Kidney (tissue), 14 donors: ENCODE results near the gene HSBP1L1. TPM values are rescaled to one million over a fixed set of nuclear protein-coding genes. Genes with fewer than 3 reads are reported as not detected.

ENCODE experiments used
- DNase-seq, 5 donors: peaks; one replicate each; pipeline ENCODE4 v3.0.0-alpha.2; 2013 to 2020
- FAIRE-seq: peaks from 2 replicates; lab custom pipeline; 2012; peaks lifted over from hg19 to GRCh38; lab: Jason Lieb, UNC
- H3K27ac ChIP-seq, 2 donors: one replicate each; pipeline ENCODE4 v1.7.0; 2013; ENCODE audit warnings: low read depth in 2 of 2, low read length in 2 of 2, inconsistent platforms in 1 of 2
- H3K27me3 ChIP-seq: one replicate; pipeline ENCODE4 v1.7.1; 2013; ENCODE audit warnings: low read length, inconsistent platforms; ENCODE audit not compliant: control insufficient read depth, insufficient read depth
- H3K36me3 ChIP-seq, 3 donors: one replicate each; pipeline versions ENCODE4 v1.7.0 to v1.7.1; 2013; ENCODE audit warnings: low read length in 3 of 3, control low read depth in 1 of 3, inconsistent platforms in 1 of 3; ENCODE audit not compliant: insufficient read depth in 3 of 3, control insufficient read depth in 2 of 3
- H3K4me1 ChIP-seq, 3 donors: one replicate each; pipeline versions ENCODE4 v1.7.0 to v1.7.1; 2013; ENCODE audit warnings: low read length in 3 of 3, inconsistent platforms in 1 of 3, low read depth in 1 of 3; ENCODE audit not compliant: control insufficient read depth in 2 of 3, insufficient read depth in 2 of 3
- H3K4me3 ChIP-seq, 3 donors: one replicate each; pipeline versions ENCODE4 v1.7.0 to v1.8.1; 2013; ENCODE audit warnings: low read length in 3 of 3, control low read depth in 1 of 3, inconsistent platforms in 1 of 3
- H3K9ac ChIP-seq, 3 donors: one replicate each; pipeline versions ENCODE4 v1.7.0 to v1.7.1; 2013; ENCODE audit warnings: low read length in 3 of 3, control low read depth in 1 of 3, inconsistent platforms in 1 of 3
- H3K9me3 ChIP-seq, 3 donors: one replicate each; pipeline versions ENCODE4 v1.7.0 to v1.7.1; 2013; ENCODE audit warnings: low read length in 3 of 3, control low read depth in 1 of 3, inconsistent platforms in 1 of 3; ENCODE audit not compliant: control insufficient read depth in 2 of 3, insufficient read depth in 1 of 3
- intact Hi-C: fragments of 100-400 bp; cut with DNase I; formaldehyde crosslinking; loops from one replicate; pipeline ENCODE4 v1.11.1; 2022
- polyA plus RNA-seq: library from polyadenylated mRNA; stranded (reverse); fragments of 350-450 nt; fragmentation: Illumina TruSeq; extraction: RNeasy Lipid Tissue Mini Kit (QIAGEN cat#74804); gene quantifications from one replicate; pipeline ENCODE4 v1.2.3, GENCODE V29; 2014; ENCODE audit warnings: low read depth, low replicate concordance; ENCODE audit not compliant: insufficient read depth
- total RNA-seq: library from RNA; stranded (reverse); fragmentation: NEBNext Ultra II Directional; extraction: Animal tissue kit (Norgen Biotek cat#: 25700); gene quantifications from one replicate; pipeline ENCODE4 v1.2.1, GENCODE V29; 2021
- TF ChIP-seq, protein P1 (sequence below): IDR thresholded peaks from 3 replicates; pipeline ENCODE4 v1.5.1; 2012; ENCODE audit warnings: mild to moderate bottlenecking, moderate library complexity, borderline replicate concordance; ENCODE audit not compliant: insufficient read depth; ENCODE audit errors: extremely low read depth
- donor health status: control.
- donor health status: control.
- donor health status: control.
- donor health status: control.
- donor health status: control.
- donor health status: DM: yes; HTN: yes; CAD: no.
- donor health status: Normal renal cell carcinoma (clear cell type).

HSBP1L1 gene
- total and polyA plus RNA-seq, 2 donors from 2014 or later = 26.0 to 43.6 TPM

DNA sequence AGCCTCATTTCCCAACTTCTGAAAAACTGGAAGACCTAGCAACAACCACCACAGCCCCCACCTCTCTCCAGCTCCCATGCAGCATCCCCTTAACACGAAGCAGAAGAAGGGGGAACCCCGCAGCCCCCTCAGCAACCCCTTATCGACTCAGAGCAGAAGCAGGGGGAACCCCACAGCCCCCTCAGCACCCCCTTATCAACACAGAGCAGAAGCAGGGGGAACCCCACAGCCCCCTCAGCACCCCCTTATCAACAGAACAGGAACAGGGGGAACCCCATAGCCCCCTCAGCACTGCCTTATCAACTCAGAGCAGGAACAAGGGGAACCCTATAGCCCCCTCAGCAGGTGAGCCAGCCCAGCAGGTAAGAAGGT, 19.7 kb upstream of the HSBP1L1 start:
- H3K27ac ChIP-seq = no peak overlapping the region
- TF ChIP-seq, protein P1, sequence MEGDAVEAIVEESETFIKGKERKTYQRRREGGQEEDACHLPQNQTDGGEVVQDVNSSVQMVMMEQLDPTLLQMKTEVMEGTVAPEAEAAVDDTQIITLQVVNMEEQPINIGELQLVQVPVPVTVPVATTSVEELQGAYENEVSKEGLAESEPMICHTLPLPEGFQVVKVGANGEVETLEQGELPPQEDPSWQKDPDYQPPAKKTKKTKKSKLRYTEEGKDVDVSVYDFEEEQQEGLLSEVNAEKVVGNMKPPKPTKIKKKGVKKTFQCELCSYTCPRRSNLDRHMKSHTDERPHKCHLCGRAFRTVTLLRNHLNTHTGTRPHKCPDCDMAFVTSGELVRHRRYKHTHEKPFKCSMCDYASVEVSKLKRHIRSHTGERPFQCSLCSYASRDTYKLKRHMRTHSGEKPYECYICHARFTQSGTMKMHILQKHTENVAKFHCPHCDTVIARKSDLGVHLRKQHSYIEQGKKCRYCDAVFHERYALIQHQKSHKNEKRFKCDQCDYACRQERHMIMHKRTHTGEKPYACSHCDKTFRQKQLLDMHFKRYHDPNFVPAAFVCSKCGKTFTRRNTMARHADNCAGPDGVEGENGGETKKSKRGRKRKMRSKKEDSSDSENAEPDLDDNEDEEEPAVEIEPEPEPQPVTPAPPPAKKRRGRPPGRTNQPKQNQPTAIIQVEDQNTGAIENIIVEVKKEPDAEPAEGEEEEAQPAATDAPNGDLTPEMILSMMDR = no peak
- H3K36me3 ChIP-seq = peaks cover 0 to 26% (median 8%) of the 10 kb centered on the region in 3 donors
- intact Hi-C loops = no loop called here
- no peak overlapping the region for H3K4me3 ChIP-seq
- peak overlapping the region in 1 of 3 donors; percentile 55 for H3K9ac ChIP-seq
- H3K4me1 ChIP-seq = peaks cover 0 to 60% (median 34%) of the 10 kb centered on the region in 3 donors
- FAIRE-seq (no peak), DNase-seq (peak in 1 of 5 donors; percentile 27)
- no peaks in the 10 kb centered on the region for H3K9me3 ChIP-seq
- H3K27me3 ChIP-seq = no peaks in the 10 kb centered on the region

DNA sequence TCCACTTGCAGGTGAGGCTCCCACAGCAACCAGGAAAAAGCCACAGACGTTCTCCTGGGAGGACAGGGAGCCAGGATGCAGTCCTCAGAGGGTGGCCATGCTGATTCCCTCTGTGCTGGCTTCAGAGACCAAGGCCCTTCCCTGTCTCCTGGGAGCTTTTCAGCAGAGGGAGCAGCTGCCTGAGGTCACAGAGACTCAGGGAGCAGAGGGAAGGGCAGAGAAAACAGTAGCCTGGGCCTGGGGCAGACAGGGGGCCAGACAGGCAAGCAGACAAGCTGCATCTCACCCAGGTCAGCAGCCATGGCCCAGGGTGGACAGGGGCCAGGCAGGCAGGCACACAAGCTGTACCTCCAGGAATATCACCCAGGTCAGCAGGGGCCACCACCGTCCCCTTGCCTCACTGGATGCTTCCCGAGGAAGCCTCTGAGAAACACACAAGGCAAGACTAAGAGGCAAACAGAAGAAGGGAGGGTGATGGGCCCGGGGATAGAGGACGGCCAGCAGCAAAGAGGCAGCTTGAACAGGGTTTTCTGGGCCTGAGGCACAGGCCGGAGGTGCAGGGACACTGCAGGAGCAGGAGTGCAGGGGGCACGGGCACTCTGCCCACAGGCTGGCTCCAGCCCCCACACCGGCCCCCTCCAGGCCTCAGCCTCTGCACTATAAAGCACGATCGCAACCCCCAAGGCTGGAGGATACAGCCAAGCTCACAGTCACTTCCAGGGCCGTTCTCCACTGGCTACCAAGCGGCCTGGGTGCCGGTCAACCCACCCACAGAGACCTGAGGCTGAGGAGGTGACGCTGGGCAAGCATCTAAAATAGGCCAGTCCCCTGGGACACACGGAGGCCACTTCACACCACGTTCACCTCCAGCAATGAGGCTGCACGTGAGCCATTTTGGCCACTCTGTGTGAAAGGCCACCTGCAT, 19.1 kb upstream of the HSBP1L1 start:
- FAIRE-seq = no peak
- H3K27ac ChIP-seq = peak overlapping the region; percentile 2 to 43
- TF ChIP-seq, protein P1 = no peak
- H3K9ac ChIP-seq = peak overlapping the region in 1 of 3 donors; percentile 55
- peaks cover 0 to 62% (median 38%) of the 10 kb centered on the region in 3 donors for H3K4me1 ChIP-seq
- no peaks in the 10 kb centered on the region for H3K9me3 ChIP-seq
- H3K4me3 ChIP-seq = no peak overlapping the region
- peak in 2 of 5 donors; percentile 31 to 48 for DNase-seq
- H3K27me3 ChIP-seq = no peaks in the 10 kb centered on the region
- peaks cover 0 to 26% (median 8%) of the 10 kb centered on the region in 3 donors for H3K36me3 ChIP-seq
- intact Hi-C loops = no loop called here

DNA sequence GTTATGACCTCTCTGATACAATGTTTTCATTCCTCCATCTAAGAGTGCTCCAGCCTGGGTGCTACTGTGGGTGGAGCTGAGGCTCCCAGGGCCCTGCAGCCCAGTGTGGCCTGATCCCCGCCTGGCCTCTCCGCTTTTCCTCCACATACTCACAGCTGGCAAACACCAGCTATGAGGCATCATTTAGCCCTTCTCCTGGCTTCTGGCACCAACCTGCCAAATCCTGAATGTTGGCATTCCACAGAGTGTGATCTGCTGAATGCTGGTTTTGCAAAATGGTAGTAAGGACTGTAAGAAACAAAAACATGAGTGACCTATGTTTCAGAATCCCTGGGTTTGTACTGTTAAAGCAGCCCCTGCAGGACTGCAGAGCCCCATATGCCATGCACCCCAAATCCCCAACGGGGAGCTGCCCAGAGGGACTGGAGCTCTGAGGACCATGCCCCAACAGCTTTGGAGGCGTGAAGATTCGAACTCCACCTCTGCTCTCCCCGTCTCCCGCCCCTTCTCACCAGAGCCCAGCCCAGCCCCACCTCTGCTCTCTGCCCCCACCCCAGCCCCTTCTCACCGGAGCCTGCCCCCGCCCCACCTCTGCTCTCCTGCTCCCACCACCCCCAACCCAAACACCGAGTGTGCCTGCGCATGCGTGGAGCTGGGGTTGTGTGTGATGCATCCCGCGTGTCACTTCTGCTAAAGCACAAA, 17.2 kb upstream of the HSBP1L1 start:
- H3K27ac ChIP-seq = peak overlapping the region; percentile 38 to 74
- FAIRE-seq = no peak

More for the DNA sequence above, 17.2 kb upstream of the HSBP1L1 start:
- H3K36me3 ChIP-seq = peaks cover 0 to 26% (median 8%) of the 10 kb centered on the region in 3 donors
- peak in 2 of 5 donors; percentile 41 to 65 for DNase-seq
- H3K4me3 ChIP-seq = no peak overlapping the region
- no peak overlapping the region for H3K9ac ChIP-seq
- H3K9me3 ChIP-seq = no peaks in the 10 kb centered on the region
- no peaks in the 10 kb centered on the region for H3K27me3 ChIP-seq
- H3K4me1 ChIP-seq = peaks cover 0 to 47% (median 40%) of the 10 kb centered on the region in 3 donors
- TF ChIP-seq, protein P1 = no peak
- intact Hi-C loops = no loop called here
